ENCODE measurements around the gene TOR4A. TPM values are rescaled to one million over a fixed set of nuclear protein-coding genes. Genes with fewer than 3 reads are reported as not detected.
A peak's percentile ranks its signal among the peaks of the same experiment; 100 is the strongest.

Gene TOR4A
- total and polyA plus RNA-seq, 10 of the 15 experiments (the other 5 are each of a cell fraction or from before 2014, with no cell fraction given): 2.0 to 19.9 (median 3.7) TPM

GRCh38 chr9:137302449-137303150, 25.1 kb downstream of the TOR4A start:
- no peaks in the 10 kb centered on the region for H3K9me3 ChIP-seq (replicated peaks; ENCODE audit: control insufficient read depth, insufficient read depth, low read length)
- H3K4me2 ChIP-seq (ENCODE audit: control insufficient read depth, insufficient read depth): peak overlapping the region; percentile 62
- no peaks in the 10 kb centered on the region for H3K36me3 ChIP-seq (ENCODE audit: control insufficient read depth in 2 of 2, insufficient read depth in 2 of 2, low read length in 1 of 2)
- H3K27ac ChIP-seq (ENCODE audit: control insufficient read depth, insufficient read depth): no peak overlapping the region
- H3K4me1 ChIP-seq (ENCODE audit: control insufficient read depth, insufficient read depth, low read length): peaks cover 35% of the 10 kb centered on the region
- H3K27me3 ChIP-seq (replicated peaks in 1 of 2; ENCODE audit: control insufficient read depth in 2 of 2, insufficient read depth in 2 of 2, low read length in 1 of 2): no peaks in the 10 kb centered on the region; a peak in 1 of 4 replicates
- ChIA-PET SMC1A (ENCODE audit: uncharacterized antibody, unreplicated experiment) (interaction anchor here (1.0 to 1.5 kb wide), 4 partner anchors 13 to 140 kb away, joined by 3 to 8 read pairs (median 6); no protein-coding TSS in a partner anchor), CTCF (interaction anchor here (0.9 to 2.2 kb wide), 10 partner anchors 8 to 338 kb away, joined by 3 to 17 read pairs (median 6); partner anchors contain the start of genes EXD3, NOXA1 and TOR4A), RAD21 (ENCODE audit: unreplicated experiment) (interaction anchor here (0.9 to 2.1 kb wide), 8 partner anchors 15 to 142 kb away, joined by 3 to 20 read pairs (median 4); partner anchors contain the start of gene TUBB4B), POLR2A (interaction anchor here (0.6 to 2.2 kb wide), 11 partner anchors 14 to 303 kb away, joined by 3 to 19 read pairs (median 4); partner anchors contain the start of genes ARRDC1, EXD3, NOXA1 and TUBB4B)
- 2% methylated on average over 54 of the region's 78 CpGs for whole genome bisulfite sequencing (ENCODE audit: insufficient coverage, insufficient replicate concordance, low lambda C conversion rate, missing lambda C conversion rate)
- in situ Hi-C loops (cut with MboI) (no loop called here), intact Hi-C loops (cut with micrococcal nuclease; ENCODE audit: unreplicated experiment) (loop anchor here (2.0 to 5.0 kb wide), 2 partner anchors 104 to 120 kb away; partner anchors contain the start of genes EXD3 and NOXA1)
- peak overlapping the region; percentile 53; the same call in 1 of the 2 replicates for H3K9ac ChIP-seq (ENCODE audit: control insufficient read depth, insufficient read depth, low read length)
- H3K4me3 ChIP-seq: peak overlapping the region; percentile 34; the same call in 1 of the 2 replicates
- DNase-seq (ENCODE audit: low read depth, low spot score) (no peak), FAIRE-seq (no peak), ATAC-seq (peak; percentile 72)
- no peaks in the 10 kb centered on the region; the same call in 1 of the 2 replicates for H3K79me2 ChIP-seq (ENCODE audit: control insufficient read depth, insufficient read depth, low read length)
- no TSS peak for BruUV-seq (replicated peaks)
- peak overlapping the region; percentile 51 for H2AFZ ChIP-seq (ENCODE audit: control insufficient read depth, low read depth, low read length)
- H4K20me1 ChIP-seq (ENCODE audit: control insufficient read depth, insufficient read depth): no peaks in the 10 kb centered on the region
- TF ChIP-seq POLR2AphosphoS5 (IDR thresholded peaks at IDR 0.05; ENCODE audit: low read length): no peak
- peak; percentile 43; the same call in 1 of the 2 replicates for TF ChIP-seq SMC3 (IDR thresholded peaks at IDR 0.05; ENCODE audit: borderline replicate concordance, low read length)
- no peak for TF ChIP-seq TBL1XR1 (IDR thresholded peaks at IDR 0.05; ENCODE audit: low read depth, low read length)
- TF ChIP-seq ZNF274 (IDR thresholded peaks at IDR 0.05; ENCODE audit: insufficient read depth, insufficient read length): no peak
- TF ChIP-seq FOS (IDR thresholded peaks at IDR 0.05; ENCODE audit: borderline replicate concordance, extremely low read depth, insufficient read length): no peak
- TF ChIP-seq BCLAF1 (IDR thresholded peaks at IDR 0.05): no peak
- TF ChIP-seq GATAD2B (conservative IDR thresholded peaks at IDR 0.05; ENCODE audit: low read depth): peak; percentile 97
- no peak for TF ChIP-seq TAF1 (IDR thresholded peaks at IDR 0.05; ENCODE audit: borderline replicate concordance, low read depth, low read length)
- no peak for TF ChIP-seq MYB (IDR thresholded peaks at IDR 0.05; ENCODE audit: borderline replicate concordance, low read depth, low read length)
- TF ChIP-seq STAT1 (conservative IDR thresholded peaks at IDR 0.05): no peak
- no peak; the same call in 1 of the 2 replicates for TF ChIP-seq RUNX3 (IDR thresholded peaks at IDR 0.05; ENCODE audit: low read length)
- peak; percentile 58; the same call in 1 of the 2 replicates for TF ChIP-seq ZNF687 (IDR thresholded peaks at IDR 0.05)
- peak; percentile 88 for TF ChIP-seq BACH1 (IDR thresholded peaks at IDR 0.05; ENCODE audit: borderline replicate concordance)

Measured in GM12878 (cell line).